Measurements from ENCODE around the gene SPATS1. TPM values are rescaled to one million over a fixed set of nuclear protein-coding genes. Genes with fewer than 3 reads are reported as not detected.
"Not testable (repeated sequence)": the region's sequence is repeated elsewhere in the genome, so short reads cannot be mapped to it uniquely, and the experiment has no call there.

Gene SPATS1
- polyA plus RNA-seq, 1 donor (not counting 4 experiments of a cell fraction or from before 2014, with no cell fraction given) = not detected

DNA sequence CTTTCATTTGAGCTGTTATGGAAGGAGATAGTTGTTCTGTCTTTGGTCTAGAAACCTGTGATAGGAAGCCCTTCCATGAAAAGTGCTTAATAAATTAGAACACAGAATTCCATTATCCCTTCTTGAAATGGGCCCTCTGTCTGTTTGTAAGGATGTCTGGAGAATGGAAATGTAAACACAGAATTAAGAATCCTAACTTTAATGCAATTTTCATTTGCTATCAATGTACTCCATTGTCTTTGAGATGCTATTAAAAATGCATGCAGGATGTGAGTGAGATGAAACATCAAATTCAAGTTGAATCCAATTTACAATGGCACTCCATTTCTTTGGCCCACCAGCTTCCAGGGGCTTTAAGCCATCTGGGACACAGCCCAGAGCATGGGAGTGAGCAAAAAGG lies 15.4 kb upstream of the SPATS1 start:
- no peak overlapping the region for H3K4me2 ChIP-seq (ENCODE audit: control insufficient read depth, extremely low read depth, insufficient read depth, low read depth, low read length)
- H3K4me1 ChIP-seq (ENCODE audit: control insufficient read depth, extremely low read depth, insufficient read depth, low read length) = no peaks in the 10 kb centered on the region
- TF ChIP-seq EZH2 (IDR thresholded peaks at IDR 0.05; ENCODE audit: low read length) (no peak), CTCF (optimal IDR thresholded peaks at IDR 0.05 in 1 of 3, IDR thresholded peaks at IDR 0.05 in 1 of 3, conservative IDR thresholded peaks at IDR 0.05 in 1 of 3; ENCODE audit: extremely low read depth in 1 of 3, insufficient read depth in 2 of 3, low read length in 3 of 3) (no peak)
- no peaks in the 10 kb centered on the region for H4K20me1 ChIP-seq (ENCODE audit: control insufficient read depth, extremely low read depth, insufficient read depth, low read length)
- DNase-seq (ENCODE audit: low read depth, low spot score) = no peak
- H3K9me3 ChIP-seq (ENCODE audit: control insufficient read depth, low read depth, low read length) = no peaks in the 10 kb centered on the region
- dilution Hi-C loops (cut with MboI; ENCODE audit: extremely low pct_ligation_motif_present, low sequenced_read_pairs) = no loop called here
- H3K4me3 ChIP-seq (ENCODE audit: control insufficient read depth in 2 of 3, extremely low read depth in 1 of 3, insufficient read depth in 2 of 3, low read depth in 1 of 3, low read length in 3 of 3) = no peak overlapping the region
- H3K79me2 ChIP-seq (ENCODE audit: control insufficient read depth, insufficient read depth, low read length) = no peaks in the 10 kb centered on the region
- FAIRE-seq = no peak
- peaks cover 8% of the 10 kb centered on the region for H3K27me3 ChIP-seq (ENCODE audit: control insufficient read depth, extremely low read depth, insufficient read depth, low read length)
- H3K36me3 ChIP-seq (ENCODE audit: control insufficient read depth in 2 of 2, extremely low read depth in 1 of 2, insufficient read depth in 2 of 2, low read length in 2 of 2) = no peaks in the 10 kb centered on the region
- H3K9ac ChIP-seq (ENCODE audit: control insufficient read depth, extremely low read depth, insufficient read depth, low read length) = no peak overlapping the region
- no peaks in the 10 kb centered on the region for H3K9me1 ChIP-seq (ENCODE audit: control insufficient read depth, extremely low read depth, insufficient read depth, low read length)
- H3K27ac ChIP-seq (ENCODE audit: control insufficient read depth, insufficient read depth, low read length) = no peak overlapping the region
- no peak overlapping the region for H2AFZ ChIP-seq (ENCODE audit: control insufficient read depth, low read length)

GRCh38 chr6:44327760-44328159 lies 14.7 kb upstream of the SPATS1 start:
- H3K9me1 ChIP-seq (ENCODE audit: control insufficient read depth, extremely low read depth, insufficient read depth, low read length) = no peaks in the 10 kb centered on the region
- no peak overlapping the region for H3K4me3 ChIP-seq (ENCODE audit: control insufficient read depth in 2 of 3, extremely low read depth in 1 of 3, insufficient read depth in 2 of 3, low read depth in 1 of 3, low read length in 3 of 3)
- no peaks in the 10 kb centered on the region for H4K20me1 ChIP-seq (ENCODE audit: control insufficient read depth, extremely low read depth, insufficient read depth, low read length)
- H3K4me2 ChIP-seq (ENCODE audit: control insufficient read depth, extremely low read depth, insufficient read depth, low read depth, low read length) = no peak overlapping the region
- no peaks in the 10 kb centered on the region for H3K36me3 ChIP-seq (ENCODE audit: control insufficient read depth in 2 of 2, extremely low read depth in 1 of 2, insufficient read depth in 2 of 2, low read length in 2 of 2)
- dilution Hi-C loops (cut with MboI; ENCODE audit: extremely low pct_ligation_motif_present, low sequenced_read_pairs) = no loop called here
- DNase-seq (ENCODE audit: low read depth, low spot score) (no peak), FAIRE-seq (no peak)
- H2AFZ ChIP-seq (ENCODE audit: control insufficient read depth, low read length) = no peak overlapping the region
- H3K79me2 ChIP-seq (ENCODE audit: control insufficient read depth, insufficient read depth, low read length) = no peaks in the 10 kb centered on the region
- no peak overlapping the region for H3K9ac ChIP-seq (ENCODE audit: control insufficient read depth, extremely low read depth, insufficient read depth, low read length)
- TF ChIP-seq EZH2 (IDR thresholded peaks at IDR 0.05; ENCODE audit: low read length) = no peak
- no peak for TF ChIP-seq CTCF (optimal IDR thresholded peaks at IDR 0.05 in 1 of 3, IDR thresholded peaks at IDR 0.05 in 1 of 3, conservative IDR thresholded peaks at IDR 0.05 in 1 of 3; ENCODE audit: extremely low read depth in 1 of 3, insufficient read depth in 2 of 3, low read length in 3 of 3)
- no peaks in the 10 kb centered on the region for H3K4me1 ChIP-seq (ENCODE audit: control insufficient read depth, extremely low read depth, insufficient read depth, low read length)
- peaks cover 8% of the 10 kb centered on the region for H3K27me3 ChIP-seq (ENCODE audit: control insufficient read depth, extremely low read depth, insufficient read depth, low read length)
- no peaks in the 10 kb centered on the region for H3K9me3 ChIP-seq (ENCODE audit: control insufficient read depth, low read depth, low read length)
- H3K27ac ChIP-seq (ENCODE audit: control insufficient read depth, insufficient read depth, low read length) = no peak overlapping the region

DNA sequence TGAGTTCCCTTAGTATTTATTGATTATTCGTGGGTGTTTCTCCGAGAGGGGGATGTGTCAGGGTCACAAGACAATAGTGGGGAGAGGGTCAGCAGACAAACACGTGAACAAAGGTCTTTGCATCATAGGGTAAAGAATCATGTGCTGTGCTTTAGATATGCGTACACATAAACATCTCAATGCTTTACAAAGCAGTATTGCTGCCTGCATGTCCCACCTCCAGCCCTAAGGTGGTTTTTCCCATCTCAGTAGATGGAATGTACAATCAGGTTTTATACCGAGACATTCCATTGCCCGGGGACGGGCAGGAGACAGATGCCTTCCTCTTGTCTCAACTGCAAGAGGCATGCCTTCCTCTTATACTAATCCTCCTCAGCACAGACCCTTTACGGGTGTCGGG lies 14.2 kb upstream of the SPATS1 start:
- H3K4me3 ChIP-seq (ENCODE audit: control insufficient read depth in 2 of 3, extremely low read depth in 1 of 3, insufficient read depth in 2 of 3, low read depth in 1 of 3, low read length in 3 of 3); H4K20me1 ChIP-seq (ENCODE audit: control insufficient read depth, extremely low read depth, insufficient read depth, low read length): not testable (repeated sequence)

More for the DNA sequence above, 14.2 kb upstream of the SPATS1 start:
- H3K79me2 ChIP-seq (ENCODE audit: control insufficient read depth, insufficient read depth, low read length); H3K9me3 ChIP-seq (ENCODE audit: control insufficient read depth, low read depth, low read length); DNase-seq (ENCODE audit: low read depth, low spot score); H3K9me1 ChIP-seq (ENCODE audit: control insufficient read depth, extremely low read depth, insufficient read depth, low read length); dilution Hi-C loops (cut with MboI; ENCODE audit: extremely low pct_ligation_motif_present, low sequenced_read_pairs); H3K27ac ChIP-seq (ENCODE audit: control insufficient read depth, insufficient read depth, low read length); H3K9ac ChIP-seq (ENCODE audit: control insufficient read depth, extremely low read depth, insufficient read depth, low read length); H2AFZ ChIP-seq (ENCODE audit: control insufficient read depth, low read length); H3K27me3 ChIP-seq (ENCODE audit: control insufficient read depth, extremely low read depth, insufficient read depth, low read length); H3K36me3 ChIP-seq (ENCODE audit: control insufficient read depth in 2 of 2, extremely low read depth in 1 of 2, insufficient read depth in 2 of 2, low read length in 2 of 2); H3K4me2 ChIP-seq (ENCODE audit: control insufficient read depth, extremely low read depth, insufficient read depth, low read depth, low read length); FAIRE-seq; H3K4me1 ChIP-seq (ENCODE audit: control insufficient read depth, extremely low read depth, insufficient read depth, low read length): not testable (repeated sequence)
